Liver (tissue), 9 donors: ENCODE measurements around the gene FGF14. TPM values are rescaled to one million over a fixed set of nuclear protein-coding genes. Genes with fewer than 3 reads are reported as not detected.

Experiments
- DNase-seq: peaks from one replicate; pipeline ENCODE4 v3.0.0-alpha.2; 2017; ENCODE audit warnings: low spot score
- H3K27ac ChIP-seq, 2 donors: one replicate each; pipeline ENCODE4 v1.7.0; 2013; ENCODE audit warnings: inconsistent platforms in 2 of 2, low read length in 2 of 2, control low read depth in 1 of 2, low read depth in 1 of 2, mild to moderate bottlenecking in 1 of 2
- H3K27me3 ChIP-seq, 4 donors: one replicate each; pipeline versions ENCODE4 v1.6.1 to v1.7.0; 2013; ENCODE audit warnings: low read length in 3 of 4, inconsistent platforms in 1 of 4, mild to moderate bottlenecking in 1 of 4, moderate library complexity in 1 of 4; ENCODE audit not compliant: control insufficient read depth in 4 of 4, insufficient read depth in 4 of 4
- H3K36me3 ChIP-seq, 4 donors: one replicate each; pipeline versions ENCODE4 v1.6.1 to v1.7.0; 2013; ENCODE audit warnings: low read length in 3 of 4, mild to moderate bottlenecking in 3 of 4, low read depth in 1 of 4, moderate library complexity in 1 of 4; ENCODE audit not compliant: control insufficient read depth in 4 of 4, insufficient read depth in 3 of 4
- H3K4me1 ChIP-seq, 4 donors: one replicate each; pipeline versions ENCODE4 v1.6.1 to v1.7.0; 2013; ENCODE audit warnings: low read length in 3 of 4, mild to moderate bottlenecking in 3 of 4, moderate library complexity in 1 of 4; ENCODE audit not compliant: control insufficient read depth in 4 of 4, insufficient read depth in 4 of 4
- H3K4me3 ChIP-seq, 3 donors: one replicate each; pipeline versions ENCODE4 v1.6.1 to v1.7.0; 2013; ENCODE audit warnings: low read length in 3 of 3, control low read depth in 1 of 3, low read depth in 1 of 3, mild to moderate bottlenecking in 1 of 3
- H3K9ac ChIP-seq, 2 donors: one replicate each; pipeline ENCODE4 v1.7.0; 2013; ENCODE audit warnings: low read length in 2 of 2, mild to moderate bottlenecking in 2 of 2, moderate library complexity in 2 of 2, control low read depth in 1 of 2, low read depth in 1 of 2
- H3K9me3 ChIP-seq, 4 donors: one replicate each; pipeline versions ENCODE4 v1.6.1 to v1.7.0; 2013; ENCODE audit warnings: low read length in 3 of 4; ENCODE audit not compliant: control insufficient read depth in 4 of 4
- EGR1 ChIP-seq, 2 donors: IDR thresholded peaks; 2 replicates each; pipeline ENCODE4 v1.6.1; 2016 to 2018; ENCODE audit warnings: antibody characterized with exemption in 2 of 2, low read depth in 2 of 2
- FOXA1 ChIP-seq: IDR thresholded peaks from 2 replicates; pipeline ENCODE4 v1.6.1; 2016; ENCODE audit warnings: antibody characterized with exemption
- FOXA2 ChIP-seq: IDR thresholded peaks from 2 replicates; pipeline ENCODE4 v1.6.1; 2016; ENCODE audit warnings: antibody characterized with exemption
- GABPA ChIP-seq, 2 donors: IDR thresholded peaks in 1 of 2; conservative IDR thresholded peaks in 1 of 2; 2 replicates each; pipeline ENCODE4 v1.6.1; 2016; ENCODE audit warnings: antibody characterized with exemption in 2 of 2, mild to moderate bottlenecking in 1 of 2, moderate library complexity in 1 of 2
- HNF4A ChIP-seq, 2 donors: conservative IDR thresholded peaks; 2 replicates each; pipeline ENCODE4 v1.6.1; 2016; ENCODE audit warnings: antibody characterized with exemption in 2 of 2, mild to moderate bottlenecking in 2 of 2
- HNF4G ChIP-seq: IDR thresholded peaks from 2 replicates; pipeline ENCODE4 v1.6.1; 2016; ENCODE audit warnings: antibody characterized with exemption
- JUND ChIP-seq, 2 donors: IDR thresholded peaks; 2 replicates each; pipeline ENCODE4 v1.6.1; 2016; ENCODE audit warnings: antibody characterized with exemption in 2 of 2
- MAX ChIP-seq: IDR thresholded peaks from 2 replicates; pipeline ENCODE4 v1.6.1; 2016; ENCODE audit warnings: antibody characterized with exemption
- NR2F2 ChIP-seq: IDR thresholded peaks from 2 replicates; pipeline ENCODE4 v1.6.1; 2016; ENCODE audit warnings: antibody characterized with exemption
- RAD21 ChIP-seq, 2 donors: IDR thresholded peaks; 2 replicates each; pipeline ENCODE4 v1.6.1; 2016; ENCODE audit warnings: antibody characterized with exemption in 2 of 2, mild to moderate bottlenecking in 2 of 2
- RXRA ChIP-seq, 2 donors: IDR thresholded peaks; 2 replicates each; pipeline ENCODE4 v1.6.1; 2017 to 2018; ENCODE audit warnings: antibody characterized with exemption in 2 of 2, mild to moderate bottlenecking in 1 of 2
- SP1 ChIP-seq: IDR thresholded peaks from 2 replicates; pipeline ENCODE4 v1.6.1; 2018; ENCODE audit warnings: antibody characterized with exemption, mild to moderate bottlenecking
- TAF1 ChIP-seq: conservative IDR thresholded peaks from 2 replicates; pipeline ENCODE4 v1.6.1; 2016; ENCODE audit warnings: antibody characterized with exemption, mild to moderate bottlenecking
- YY1 ChIP-seq: IDR thresholded peaks from 2 replicates; pipeline ENCODE4 v1.6.1; 2016; ENCODE audit warnings: antibody characterized with exemption, mild to moderate bottlenecking
- ZBTB33 ChIP-seq: IDR thresholded peaks from 2 replicates; pipeline ENCODE4 v1.6.1; 2016; ENCODE audit warnings: antibody characterized with exemption
- WGBS: extraction: QIAGEN DNeasy Blood & Tissue Kit; methylation state at CpG from one replicate; pipeline ENCODE4 v1.1.7; 2013; 5-methylcytosine and 5-hydroxymethylcytosine counted together
- polyA plus RNA-seq, 2 donors: library from polyadenylated mRNA; stranded (reverse) in 1 of 2; unstranded in 1 of 2; fragments of 200-250 nt in 1 of 2; fragments of >200 nt in 1 of 2; fragmentation: Nextera tagmentation in 1 of 2; extraction: Ambion mirVana in 1 of 2; gene quantifications; one replicate each; pipeline versions ENCODE4 v1.2.1 to v1.2.3, GENCODE V29; 2013 to 2015
- total RNA-seq, 2 donors: library from RNA; depleted of rRNA; stranded (reverse); fragments of >200 nt; gene quantifications; one replicate each; pipeline ENCODE4 v1.2.3, GENCODE V29; 2014
- TF ChIP-seq, protein P1 (sequence below): IDR thresholded peaks from 2 replicates; pipeline ENCODE4 v1.6.1; 2016; ENCODE audit warnings: antibody characterized with exemption
- TF ChIP-seq, protein P2 (sequence below): fragments of 150-350 bp; IDR thresholded peaks from 2 replicates; pipeline ENCODE4 v1.5.1; 2017; ENCODE audit warnings: improper control_type of control experiment, low read depth, low read length; ENCODE audit not compliant: missing input control
- donor health status: healthy.
- donor health status: healthy.
- donor health status: healthy.
- donor health status: healthy.
- donor health status: healthy.

The FGF14 gene
- total and polyA plus RNA-seq, 4 donors: 0.05 to 3.3 (median 1.0) TPM

DNA sequence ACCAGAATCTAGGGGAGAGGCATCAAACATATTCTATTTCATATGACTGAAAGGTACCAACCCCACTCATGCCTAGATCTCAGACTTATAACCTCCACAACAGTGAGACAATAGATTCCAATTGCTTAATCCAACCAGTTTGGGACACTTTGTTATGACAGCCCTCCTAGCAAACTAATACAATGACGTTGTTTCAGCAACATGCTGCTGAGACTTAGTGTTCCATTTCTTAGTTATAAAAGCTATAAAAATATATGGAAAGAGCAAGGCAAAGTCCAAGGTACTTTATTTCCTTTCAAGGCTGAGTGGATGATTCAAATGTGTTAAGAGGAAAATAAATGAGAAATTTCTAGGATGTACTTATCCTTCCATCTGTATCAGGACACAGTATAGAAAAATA lies 352.0 kb downstream of the FGF14 start:
- TF ChIP-seq HNF4G (no peak), SP1 (no peak)
- Histone ChIP-seq H3K9me3 (peaks cover 0 to 11% (median 3%) of the 10 kb centered on the region in 4 donors), H3K4me1 (no peaks in the 10 kb centered on the region), H3K27ac (no peak overlapping the region), H3K9ac (no peak overlapping the region), H3K36me3 (no peaks in the 10 kb centered on the region), H3K27me3 (no peaks in the 10 kb centered on the region), H3K4me3 (no peak overlapping the region)
- no peak for DNase-seq
- 73% methylated on average over 1 of the region's 1 CpG for WGBS

GRCh38 chr13:102045731-102046130 lies 356.1 kb downstream of the FGF14 start:
- Histone ChIP-seq H3K4me1 (no peaks in the 10 kb centered on the region), H3K36me3 (no peaks in the 10 kb centered on the region), H3K9ac (no peak overlapping the region), H3K27ac (no peak overlapping the region), H3K4me3 (no peak overlapping the region), H3K9me3 (peaks cover 0 to under 1% (median 0%) of the 10 kb centered on the region in 4 donors), H3K27me3 (no peaks in the 10 kb centered on the region)
- DNase-seq: no peak
- TF ChIP-seq MAX (no peak), JUND (IDR thresholded peaks at IDR 0.05) (no peak), SP1 (no peak), HNF4A (conservative IDR thresholded peaks at IDR 0.05) (no peak), RAD21 (IDR thresholded peaks at IDR 0.05) (no peak), EGR1 (IDR thresholded peaks at IDR 0.05; ENCODE audit: low read depth in 2 of 2) (no peak), FOXA2 (no peak), YY1 (no peak)
- TF ChIP-seq, protein P1, sequence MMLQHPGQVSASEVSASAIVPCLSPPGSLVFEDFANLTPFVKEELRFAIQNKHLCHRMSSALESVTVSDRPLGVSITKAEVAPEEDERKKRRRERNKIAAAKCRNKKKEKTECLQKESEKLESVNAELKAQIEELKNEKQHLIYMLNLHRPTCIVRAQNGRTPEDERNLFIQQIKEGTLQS: no peak
- 40% methylated on average over 1 of the region's 1 CpG for WGBS

GRCh38 chr13:102042746-102043145 lies 359.1 kb downstream of the FGF14 start:
- no peak overlapping the region for H3K9ac ChIP-seq
- H3K27ac ChIP-seq: no peak overlapping the region
- TF ChIP-seq HNF4G (no peak), EGR1 (IDR thresholded peaks at IDR 0.05; ENCODE audit: low read depth in 2 of 2) (no peak), YY1 (no peak), NR2F2 (no peak), FOXA2 (no peak), RXRA (IDR thresholded peaks at IDR 0.05) (no peak), ZBTB33 (no peak), FOXA1 (no peak), RAD21 (IDR thresholded peaks at IDR 0.05) (no peak), MAX (no peak), GABPA (IDR thresholded peaks at IDR 0.05 in 1 of 2, conservative IDR thresholded peaks at IDR 0.05 in 1 of 2) (no peak), HNF4A (conservative IDR thresholded peaks at IDR 0.05) (no peak), JUND (IDR thresholded peaks at IDR 0.05) (no peak), TAF1 (no peak)
- TF ChIP-seq, protein P1: no peak
- TF ChIP-seq, protein P2, sequence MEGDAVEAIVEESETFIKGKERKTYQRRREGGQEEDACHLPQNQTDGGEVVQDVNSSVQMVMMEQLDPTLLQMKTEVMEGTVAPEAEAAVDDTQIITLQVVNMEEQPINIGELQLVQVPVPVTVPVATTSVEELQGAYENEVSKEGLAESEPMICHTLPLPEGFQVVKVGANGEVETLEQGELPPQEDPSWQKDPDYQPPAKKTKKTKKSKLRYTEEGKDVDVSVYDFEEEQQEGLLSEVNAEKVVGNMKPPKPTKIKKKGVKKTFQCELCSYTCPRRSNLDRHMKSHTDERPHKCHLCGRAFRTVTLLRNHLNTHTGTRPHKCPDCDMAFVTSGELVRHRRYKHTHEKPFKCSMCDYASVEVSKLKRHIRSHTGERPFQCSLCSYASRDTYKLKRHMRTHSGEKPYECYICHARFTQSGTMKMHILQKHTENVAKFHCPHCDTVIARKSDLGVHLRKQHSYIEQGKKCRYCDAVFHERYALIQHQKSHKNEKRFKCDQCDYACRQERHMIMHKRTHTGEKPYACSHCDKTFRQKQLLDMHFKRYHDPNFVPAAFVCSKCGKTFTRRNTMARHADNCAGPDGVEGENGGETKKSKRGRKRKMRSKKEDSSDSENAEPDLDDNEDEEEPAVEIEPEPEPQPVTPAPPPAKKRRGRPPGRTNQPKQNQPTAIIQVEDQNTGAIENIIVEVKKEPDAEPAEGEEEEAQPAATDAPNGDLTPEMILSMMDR: no peak
- WGBS: 53% methylated on average over 4 of the region's 4 CpGs
- no peak overlapping the region for H3K4me3 ChIP-seq
- H3K27me3 ChIP-seq: no peaks in the 10 kb centered on the region
- H3K4me1 ChIP-seq: no peaks in the 10 kb centered on the region
- DNase-seq: no peak
- H3K9me3 ChIP-seq: no peaks in the 10 kb centered on the region
- H3K36me3 ChIP-seq: no peaks in the 10 kb centered on the region
